NCI-H1092 (cell line): ENCODE measurements around the gene LILRA1.
"Not testable (repeated sequence)": the region's sequence is repeated elsewhere in the genome, so short reads cannot be mapped to it uniquely, and the experiment has no call there.

ENCODE experiments used
- DNase-seq: peaks from one replicate; lab custom pipeline; 2025; lab: John Stamatoyannopoulos, UW

Gene LILRA1

GRCh38 chr19:54593445-54593844 lies at the start of gene LILRA1:
TSS of gene LILRA1 (plus strand) at chr19:54593632. CDS start at chr19:54594245, 613 bp downstream.
- DNase-seq: not testable (repeated sequence)

- no peak for DNase-seq
These were observed 44.6 kb upstream of the LILRA1 start for GRCh38 chr19:54548806-54549205.

GRCh38 chr19:54549224-54549623 lies 44.2 kb upstream of the LILRA1 start:
- no peak for DNase-seq

DNA sequence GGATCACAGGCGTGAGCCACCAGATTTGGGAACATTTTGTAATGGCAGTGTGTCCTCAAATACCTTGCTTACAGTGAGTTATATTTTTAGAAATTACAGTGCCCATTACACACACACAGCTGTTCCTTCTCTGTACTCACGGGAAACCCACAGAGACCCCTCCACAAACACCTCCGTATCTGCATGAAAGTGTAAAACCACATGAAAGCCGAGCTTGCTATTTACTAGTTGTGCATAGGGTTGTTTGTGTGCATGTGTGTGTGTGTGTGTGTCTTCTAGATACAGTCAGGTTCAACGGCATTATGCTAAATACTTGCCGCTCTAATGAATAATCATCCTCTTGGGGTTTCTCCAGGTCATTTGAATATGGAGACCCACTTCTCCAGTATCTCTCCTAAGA lies 42.1 kb upstream of the LILRA1 start:
- no peak for DNase-seq

- no peak for DNase-seq
These were observed 41.2 kb upstream of the LILRA1 start for GRCh38 chr19:54551950-54552912.

DNA sequence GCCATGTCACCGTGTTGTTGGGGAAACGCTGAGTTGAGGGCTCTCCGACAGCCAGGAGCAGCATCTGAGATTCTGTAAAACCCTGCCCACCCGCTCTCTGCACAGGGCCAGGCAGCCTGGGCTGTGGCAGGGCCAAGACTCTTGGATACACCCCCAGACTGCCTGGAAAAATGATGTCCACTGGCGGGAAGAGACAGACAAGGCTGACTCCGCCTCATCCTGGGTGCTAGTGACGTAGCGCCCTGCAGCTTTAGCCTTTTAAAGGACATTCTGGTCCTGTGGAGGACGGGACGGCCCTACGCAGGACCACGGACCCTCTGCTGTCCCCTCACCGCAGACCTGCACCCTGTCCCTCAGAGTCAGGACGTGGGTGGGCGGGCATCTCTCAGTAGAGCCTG lies 40.5 kb upstream of the LILRA1 start:
- DNase-seq: no peak

DNA sequence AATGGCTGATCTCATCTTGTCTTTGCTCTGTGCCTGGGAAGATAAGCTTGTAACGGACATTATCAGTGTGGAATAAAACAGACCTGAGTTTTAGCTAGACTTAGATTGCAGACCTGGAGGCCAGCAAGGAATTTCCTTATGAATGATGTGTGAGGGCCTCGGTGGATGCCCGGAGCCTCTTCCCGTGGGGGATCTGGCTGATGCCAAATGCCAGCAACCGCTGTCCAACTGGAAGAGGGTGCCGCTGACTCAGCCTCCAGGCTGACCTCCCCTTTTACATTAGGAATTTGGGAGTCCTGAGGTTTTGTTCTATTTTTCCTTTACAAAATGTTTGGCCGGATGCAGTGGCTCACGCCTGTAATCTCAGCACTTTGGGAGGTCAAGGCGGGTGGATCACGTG lies 39.4 kb upstream of the LILRA1 start:
- DNase-seq: no peak

DNA sequence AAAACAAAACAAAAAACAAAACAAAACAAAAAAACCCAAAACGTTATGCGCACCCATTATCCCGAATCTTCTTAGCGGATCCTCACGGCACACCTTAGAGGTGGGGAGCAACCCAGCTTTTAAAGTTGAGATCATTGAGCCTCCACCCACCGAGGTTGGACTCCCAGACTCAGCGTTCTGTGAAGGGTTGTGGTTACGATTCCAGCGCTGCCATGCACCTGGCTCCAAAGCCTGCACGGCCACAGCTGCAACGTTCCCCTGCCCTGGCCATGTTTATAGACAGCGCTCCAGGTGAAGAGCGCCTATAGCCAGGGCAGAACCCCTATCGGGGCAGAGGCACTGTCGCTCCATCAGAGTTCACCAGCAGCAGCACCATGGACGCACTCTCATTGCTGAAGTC lies 38.5 kb upstream of the LILRA1 start:
- no peak for DNase-seq

DNA sequence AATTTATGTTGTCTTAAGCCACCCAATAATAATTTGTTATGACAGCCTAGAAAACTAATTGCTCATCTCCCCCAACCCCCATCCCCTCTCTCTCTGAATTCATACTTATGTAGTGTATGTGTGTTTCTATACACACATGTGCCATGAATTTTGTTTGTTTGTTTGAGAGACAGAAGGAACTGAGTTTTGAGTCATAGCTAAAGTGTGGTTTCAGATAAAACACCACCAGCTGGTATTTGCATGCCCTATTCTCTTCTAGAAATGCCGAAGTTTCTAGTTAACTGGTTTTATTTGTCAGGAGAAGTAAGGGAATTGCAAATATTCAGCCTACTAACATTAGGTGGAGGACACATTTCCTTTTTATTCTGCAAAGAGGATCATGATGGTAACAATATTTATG lies 37.2 kb upstream of the LILRA1 start:
- no peak for DNase-seq

- no peak for DNase-seq
These were observed 35.1 kb upstream of the LILRA1 start for GRCh38 chr19:54558339-54558738.

DNA sequence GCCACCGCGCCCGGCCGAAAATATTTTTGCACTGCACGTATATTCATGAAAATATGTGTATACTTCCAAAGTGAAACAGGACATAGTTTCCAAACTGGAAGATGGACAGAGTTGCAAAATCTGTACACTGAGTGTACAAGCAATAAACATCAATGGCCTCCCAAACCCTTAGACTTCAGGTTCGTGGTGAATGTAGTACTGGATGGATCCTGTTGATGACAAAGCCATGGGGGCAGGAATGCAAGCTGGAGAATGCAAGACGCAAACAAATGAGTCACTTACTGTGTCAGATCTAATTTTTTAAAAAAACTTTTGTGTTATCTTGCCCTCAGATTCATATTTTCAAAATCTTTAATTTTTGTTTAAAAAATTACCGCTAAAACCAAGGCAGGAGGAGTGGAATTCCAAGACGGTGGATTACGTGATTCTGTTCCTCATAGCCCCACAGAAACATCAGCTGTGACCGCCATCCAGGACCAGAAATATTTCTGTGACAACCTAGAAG lies 32.5 kb upstream of the LILRA1 start:
- DNase-seq: no peak

GRCh38 chr19:54561840-54562239 lies 31.6 kb upstream of the LILRA1 start:
- DNase-seq: no peak

DNA sequence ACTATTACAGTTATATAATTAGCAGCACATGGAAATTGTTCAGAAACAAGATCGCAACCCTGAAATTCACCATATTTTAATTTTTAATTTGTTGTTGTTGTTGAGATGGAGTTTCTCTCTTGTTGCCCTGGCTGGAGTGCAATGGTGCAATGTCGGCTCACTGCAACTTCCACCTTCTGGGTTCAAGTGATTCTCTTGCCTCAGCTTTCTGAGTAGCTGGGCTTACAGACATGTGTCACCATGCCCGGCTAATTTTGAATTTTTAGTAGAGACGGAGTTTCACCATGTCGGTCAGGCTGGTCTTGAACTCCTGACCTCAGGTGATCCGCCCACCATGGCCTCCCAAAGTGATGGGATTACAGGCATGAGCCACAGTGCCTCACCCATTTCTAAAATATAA lies 30.2 kb upstream of the LILRA1 start:
- not testable (repeated sequence) for DNase-seq

DNA sequence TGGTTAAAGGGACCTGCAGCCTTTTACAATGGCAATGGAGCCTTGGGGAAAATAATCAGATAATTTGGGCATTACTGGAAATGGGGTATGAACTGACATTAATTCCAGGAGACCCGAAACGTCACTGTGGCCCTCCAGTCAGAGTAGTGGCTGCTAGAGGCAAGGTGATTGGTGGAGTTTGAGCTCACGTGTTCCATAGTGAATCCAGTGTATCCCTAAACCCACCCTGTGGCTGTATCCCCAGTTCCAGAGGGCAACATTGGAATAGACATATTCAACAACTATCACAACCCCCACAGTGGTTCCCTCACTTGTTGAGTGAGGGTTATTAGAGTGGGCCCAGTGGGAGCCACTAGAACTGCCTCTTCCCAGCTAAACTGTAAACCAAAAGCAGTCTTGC lies 23.1 kb upstream of the LILRA1 start:
- DNase-seq: no peak

- not testable (repeated sequence) for DNase-seq
These were observed 21.5 kb upstream of the LILRA1 start for GRCh38 chr19:54571715-54572615.

DNA sequence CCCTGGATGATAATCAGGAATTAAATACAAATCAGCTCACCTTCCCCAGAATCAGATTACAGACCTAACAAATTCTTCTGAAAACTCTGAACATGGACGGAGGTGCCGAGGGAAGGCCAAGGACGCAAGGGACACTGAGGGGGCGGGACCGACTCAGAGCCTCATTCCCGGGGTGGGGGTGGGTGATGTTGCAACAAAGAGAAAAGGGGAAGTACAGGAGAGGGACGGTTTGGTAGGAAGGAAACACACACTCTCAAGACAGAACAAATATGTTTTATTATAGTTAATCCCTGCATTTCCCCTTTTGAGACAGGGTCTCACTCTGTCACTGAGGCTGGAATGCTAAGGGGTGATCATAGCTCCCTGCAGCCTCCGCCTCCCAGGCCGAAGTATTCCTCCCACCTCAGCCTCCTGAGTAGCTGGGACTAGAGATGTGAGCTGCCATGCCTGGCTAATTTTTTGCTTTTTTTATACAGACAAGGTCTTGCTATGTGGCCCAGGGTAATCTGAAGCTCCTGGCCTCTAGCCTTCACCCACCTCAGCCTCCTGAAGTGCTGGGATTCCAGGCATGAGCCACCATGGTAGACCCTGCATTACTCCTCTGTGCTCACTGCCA lies 20.6 kb upstream of the LILRA1 start:
- DNase-seq: no peak

- no peak for DNase-seq
These were observed 20.0 kb upstream of the LILRA1 start, which contains the start of gene LILRA2 for GRCh38 chr19:54573330-54573872. TSS of gene LILRA2 (plus strand) at chr19:54573790. CDS start at chr19:54573879, 89 bp downstream.

DNA sequence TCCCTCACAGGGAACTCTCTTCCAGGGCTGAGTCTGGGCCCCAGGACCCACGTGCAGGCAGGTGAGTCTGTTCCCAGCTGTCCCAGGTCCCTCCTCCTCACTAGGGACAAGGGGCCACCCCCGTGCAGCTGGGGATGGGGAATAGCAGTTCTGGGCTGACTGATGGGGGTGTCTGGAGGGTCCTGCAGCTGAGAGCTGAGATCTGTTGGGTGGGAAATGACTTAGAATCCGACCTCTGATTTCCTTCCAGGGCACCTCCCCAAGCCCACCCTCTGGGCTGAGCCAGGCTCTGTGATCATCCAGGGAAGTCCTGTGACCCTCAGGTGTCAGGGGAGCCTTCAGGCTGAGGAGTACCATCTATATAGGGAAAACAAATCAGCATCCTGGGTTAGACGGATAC lies 19.4 kb upstream of the LILRA1 start:
- DNase-seq: no peak

GRCh38 chr19:54574527-54575056 lies 18.8 kb upstream of the LILRA1 start:
- DNase-seq: no peak

DNA sequence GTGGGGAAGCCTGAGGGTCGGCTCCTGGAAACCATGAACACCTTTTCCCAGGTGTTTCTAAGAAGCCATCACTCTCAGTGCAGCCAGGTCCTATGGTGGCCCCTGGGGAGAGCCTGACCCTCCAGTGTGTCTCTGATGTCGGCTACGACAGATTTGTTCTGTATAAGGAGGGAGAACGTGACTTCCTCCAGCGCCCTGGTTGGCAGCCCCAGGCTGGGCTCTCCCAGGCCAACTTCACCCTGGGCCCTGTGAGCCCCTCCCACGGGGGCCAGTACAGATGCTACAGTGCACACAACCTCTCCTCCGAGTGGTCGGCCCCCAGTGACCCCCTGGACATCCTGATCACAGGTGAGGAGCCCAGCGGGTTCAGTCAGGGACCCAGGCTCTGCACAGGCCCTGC lies 18.2 kb upstream of the LILRA1 start:
- DNase-seq: not testable (repeated sequence)

DNA sequence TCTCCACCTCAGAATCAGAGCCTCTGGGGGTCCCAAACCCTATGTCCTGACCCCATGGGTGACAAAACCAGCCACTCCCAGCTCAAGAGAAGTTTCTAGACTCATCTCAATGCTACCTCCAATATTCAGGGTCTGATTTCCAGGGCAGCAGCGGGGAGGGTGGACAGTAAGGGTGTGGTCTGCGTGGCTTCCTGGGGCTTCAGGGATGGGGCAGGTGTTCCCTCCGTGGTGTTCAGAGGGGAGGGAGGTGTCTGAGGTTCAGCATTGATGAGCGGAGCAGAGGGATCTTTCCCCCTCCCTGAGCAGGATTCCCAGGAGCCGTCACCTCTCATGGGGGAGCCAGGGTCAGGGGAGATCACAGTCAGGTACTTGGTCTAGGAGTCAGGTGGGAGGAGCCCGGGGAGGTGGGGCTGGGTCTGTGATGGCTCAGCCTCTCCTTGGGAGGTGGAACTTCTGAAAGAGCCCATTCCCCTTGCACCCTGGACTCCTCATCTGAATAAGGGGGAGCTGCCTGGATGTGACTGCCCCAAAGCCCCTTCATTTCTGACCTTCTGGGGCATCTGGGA lies 16.9 kb upstream of the LILRA1 start:
- DNase-seq: no peak
